ENCODE results near the gene MYBPH.

Gene MYBPH

GRCh38 chr1:203149188-203149840 is 26.3 kb downstream of the MYBPH start:
- TF ChIP-seq OSR1 (CRISPR knock-in tag; IDR thresholded peaks at IDR 0.05) (no peak), CSRNP3 (CRISPR knock-in tag; IDR thresholded peaks at IDR 0.05) (no peak), CREB5 (CRISPR knock-in tag; IDR thresholded peaks at IDR 0.05; ENCODE audit: low read depth) (no peak), ZC3H10 (CRISPR knock-in tag; IDR thresholded peaks at IDR 0.05) (no peak), CSDC2 (CRISPR knock-in tag; IDR thresholded peaks at IDR 0.05) (no peak), PPARA (CRISPR knock-in tag; IDR thresholded peaks at IDR 0.05; ENCODE audit: borderline replicate concordance) (no peak), ZNF8 (CRISPR knock-in tag; IDR thresholded peaks at IDR 0.05) (no peak), TOX (CRISPR knock-in tag; IDR thresholded peaks at IDR 0.05; ENCODE audit: borderline replicate concordance) (no peak), BACH2 (CRISPR knock-in tag; IDR thresholded peaks at IDR 0.05; ENCODE audit: borderline replicate concordance) (no peak), PATZ1 (CRISPR knock-in tag; IDR thresholded peaks at IDR 0.05; ENCODE audit: borderline replicate concordance) (no peak), ZNF70 (CRISPR knock-in tag; IDR thresholded peaks at IDR 0.05) (no peak), ISL1 (CRISPR knock-in tag; IDR thresholded peaks at IDR 0.05) (no peak), RARB (CRISPR knock-in tag; IDR thresholded peaks at IDR 0.05) (no peak), ARNTL (CRISPR knock-in tag; IDR thresholded peaks at IDR 0.05; ENCODE audit: borderline replicate concordance, low read depth) (no peak), GLIS3 (CRISPR knock-in tag; IDR thresholded peaks at IDR 0.05) (no peak), ZFP30 (CRISPR knock-in tag; IDR thresholded peaks at IDR 0.05) (no peak), SNAI2 (CRISPR knock-in tag; IDR thresholded peaks at IDR 0.05) (no peak), TSHZ2 (CRISPR knock-in tag; IDR thresholded peaks at IDR 0.05) (no peak), ESRRG (CRISPR knock-in tag; IDR thresholded peaks at IDR 0.05) (no peak)
- no peak for ATAC-seq

- no peak for ATAC-seq
- TF ChIP-seq BACH2 (CRISPR knock-in tag; IDR thresholded peaks at IDR 0.05; ENCODE audit: borderline replicate concordance) (no peak), CSRNP3 (CRISPR knock-in tag; IDR thresholded peaks at IDR 0.05) (no peak), GLIS3 (CRISPR knock-in tag; IDR thresholded peaks at IDR 0.05) (no peak), TSHZ2 (CRISPR knock-in tag; IDR thresholded peaks at IDR 0.05) (no peak), ISL1 (CRISPR knock-in tag; IDR thresholded peaks at IDR 0.05) (no peak)
Observed at GRCh38 chr1:203148579-203148978, 27.0 kb downstream of the MYBPH start.
